Natural killer cell treated with Interleukin-12 subunit alpha and Interleukin-12 subunit beta and Interleukin-15 and Interleukin-18, amount 100 ng/mL, for 72 hours (primary cell): ENCODE results near the gene S100A16. TPM values are rescaled to one million over a fixed set of nuclear protein-coding genes. Genes with fewer than 3 reads are reported as not detected.
A peak's percentile ranks its signal among the peaks of the same experiment; 100 is the strongest.
"Not testable (repeated sequence)": the region's sequence is repeated elsewhere in the genome, so short reads cannot be mapped to it uniquely, and the experiment has no call there.

ENCODE experiments used
- ATAC-seq, 2 donors: fragments of 150-1000 bp; cut with Tn5 transposase in 1 of 2; sonication (Bioruptor Pico), chemical (Tn5 transposase) in 1 of 2; 2 replicates each; pipeline ENCODE4 v1.10.0; 2021
- DNase-seq: peaks from one replicate; pipeline ENCODE4 v3.0.0; 2022; ENCODE audit warnings: low spot score
- H3K27ac Mint-ChIP-seq, 2 donors: 1 replicate in 1 of 2; 2 replicates in 1 of 2; pipeline ENCODE4 v1.8.0; 2022; ENCODE audit warnings: mixed read lengths in 2 of 2, mild to moderate bottlenecking in 1 of 2, moderate library complexity in 1 of 2
- H3K27me3 Mint-ChIP-seq, 2 donors: 1 replicate in 1 of 2; 2 replicates in 1 of 2; pipeline ENCODE4 v1.8.0; 2022; ENCODE audit warnings: mixed read lengths in 2 of 2
- H3K36me3 Mint-ChIP-seq: one replicate; pipeline ENCODE4 v1.8.0; 2022; ENCODE audit warnings: mixed read lengths
- H3K4me1 Mint-ChIP-seq, 2 donors: 1 replicate in 1 of 2; 2 replicates in 1 of 2; pipeline ENCODE4 v1.8.0; 2022; ENCODE audit warnings: low read depth in 2 of 2, mixed read lengths in 2 of 2, mild to moderate bottlenecking in 1 of 2
- H3K4me3 Mint-ChIP-seq: one replicate; pipeline ENCODE4 v1.8.0; 2022; ENCODE audit warnings: mixed read lengths
- H3K9me3 Mint-ChIP-seq: 2 replicates; pipeline ENCODE4 v1.8.0; 2022; ENCODE audit warnings: mixed read lengths
- total RNA-seq, 2 donors: library from RNA; stranded (reverse); gene quantifications; one replicate each; pipeline ENCODE4 v1.2.3, GENCODE V29; 2022

S100A16 gene
- total RNA-seq, 2 donors from 2014 or later, result not detected

GRCh38 chr1:153566414-153567371 lies 46.2 kb downstream of the S100A16 start:
- Mint-ChIP-seq H3K27me3 (peaks cover 15 to 16% of the 10 kb centered on the region in 2 donors), H3K4me1 (peaks cover 26 to 28% of the 10 kb centered on the region in 2 donors), H3K4me3 (peak overlapping the region; percentile 55), H3K9me3 (no peaks in the 10 kb centered on the region), H3K36me3 (no peaks in the 10 kb centered on the region), H3K27ac (peak overlapping the region; percentile 91 to 93)
- DNase-seq, result peak; percentile 90
- ATAC-seq, result peak; percentile 95

GRCh38 chr1:153565529-153566374 lies 47.2 kb downstream of the S100A16 start, which contains the start of gene S100A2:
S100A2 (minus strand) TSS chr1:153565844; CDS start chr1:153563877, 1,967 bp downstream.
- H3K4me3 Mint-ChIP-seq, result peak within 1 kb of the TSS; percentile 81
- ATAC-seq, result peak; percentile 50 to 73
- peak; percentile 65 for DNase-seq
- no peaks in the 10 kb centered on the region for H3K9me3 Mint-ChIP-seq
- no peaks in the 10 kb centered on the region for H3K36me3 Mint-ChIP-seq
- H3K27me3 Mint-ChIP-seq, result peaks cover 10 to 13% of the 10 kb centered on the region in 2 donors
- peak within 1 kb of the TSS; percentile 91 to 93 for H3K27ac Mint-ChIP-seq
- peaks cover 23 to 28% of the 10 kb centered on the region in 2 donors for H3K4me1 Mint-ChIP-seq

DNA sequence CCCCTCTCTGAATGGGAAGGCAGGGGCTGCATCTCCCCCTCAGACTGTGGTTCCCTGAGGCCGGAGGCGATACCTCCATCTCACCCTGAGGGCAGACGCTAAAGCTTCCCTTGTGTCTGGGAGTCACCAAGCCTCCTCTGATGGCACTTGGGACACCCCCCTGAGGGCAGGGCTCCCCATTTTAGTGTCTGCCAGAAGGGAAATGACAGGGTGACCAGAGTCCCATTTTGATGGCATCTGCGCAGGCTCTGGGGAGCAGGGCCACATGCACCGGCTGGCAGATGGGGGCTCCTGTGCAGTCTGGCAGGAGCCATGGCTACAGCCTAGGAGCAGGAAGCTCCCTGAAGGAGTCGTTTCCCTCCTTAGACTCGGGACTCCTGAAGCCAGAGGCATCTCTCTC lies 48.9 kb downstream of the S100A16 start:
- no peak overlapping the region for H3K4me3 Mint-ChIP-seq
- H3K4me1 Mint-ChIP-seq, result peaks cover 23 to 28% of the 10 kb centered on the region in 2 donors
- no peaks in the 10 kb centered on the region for H3K9me3 Mint-ChIP-seq
- no peak overlapping the region for H3K27ac Mint-ChIP-seq
- ATAC-seq, result no peak
- H3K36me3 Mint-ChIP-seq, result no peaks in the 10 kb centered on the region
- no peak for DNase-seq
- H3K27me3 Mint-ChIP-seq, result no peaks in the 10 kb centered on the region

GRCh38 chr1:153563483-153563901 lies 49.4 kb downstream of the S100A16 start:
- ATAC-seq (no peak), DNase-seq (no peak)
- H3K9me3 Mint-ChIP-seq, result no peaks in the 10 kb centered on the region
- peaks cover 20 to 24% of the 10 kb centered on the region in 2 donors for H3K4me1 Mint-ChIP-seq
- H3K36me3 Mint-ChIP-seq, result no peaks in the 10 kb centered on the region
- no peak overlapping the region for H3K4me3 Mint-ChIP-seq
- no peak overlapping the region for H3K27ac Mint-ChIP-seq
- no peaks in the 10 kb centered on the region for H3K27me3 Mint-ChIP-seq

DNA sequence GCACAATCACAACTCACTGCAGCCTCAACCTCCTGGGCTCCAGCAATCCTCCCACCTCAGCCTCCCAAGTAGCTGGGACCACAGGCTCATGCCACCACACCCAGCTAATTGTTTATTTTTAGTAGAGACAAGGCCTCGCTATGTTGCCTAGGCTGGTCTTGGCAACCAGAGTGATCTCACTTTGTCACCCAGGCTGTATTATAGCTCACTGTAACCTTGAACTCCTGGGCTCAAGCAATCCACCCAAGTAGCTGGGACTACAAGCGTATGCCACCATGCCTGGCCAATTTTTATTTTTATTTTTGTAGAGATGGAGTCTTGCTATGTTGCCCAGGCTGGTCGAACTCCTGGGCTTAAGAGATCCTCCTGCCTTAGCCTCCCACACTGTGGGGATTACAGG lies 50.9 kb downstream of the S100A16 start:
- peaks cover 13% of the 10 kb centered on the region in 2 donors for H3K4me1 Mint-ChIP-seq
- not testable (repeated sequence) for DNase-seq, H3K9me3 Mint-ChIP-seq, H3K27me3 Mint-ChIP-seq, H3K36me3 Mint-ChIP-seq, H3K4me3 Mint-ChIP-seq, ATAC-seq, H3K27ac Mint-ChIP-seq

DNA sequence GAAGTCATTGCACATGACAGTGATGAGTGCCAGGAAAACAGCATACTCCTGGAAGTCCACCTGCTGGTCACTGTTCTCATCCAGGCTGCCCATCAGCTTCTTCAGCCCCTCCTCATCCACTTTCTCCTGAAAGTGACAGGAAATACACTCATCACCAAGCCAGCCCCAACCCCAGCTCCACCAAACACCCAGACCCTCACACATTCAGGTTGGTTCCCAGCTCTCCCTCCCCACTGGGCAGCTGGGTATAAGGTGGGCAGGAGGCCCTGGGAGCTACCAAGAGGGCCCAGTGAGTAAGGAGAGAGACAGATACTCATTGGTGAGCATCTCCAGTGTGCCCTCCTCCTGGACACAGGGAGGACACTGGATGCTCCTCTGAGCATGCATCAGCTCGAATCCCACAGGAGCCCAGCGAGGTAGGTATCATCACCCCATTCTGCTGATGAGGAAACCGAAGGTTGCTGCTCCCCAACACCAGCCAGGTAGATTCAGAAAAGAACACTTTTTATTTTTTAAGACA lies 51.4 kb downstream of the S100A16 start:
- Mint-ChIP-seq H3K27ac (no peak overlapping the region), H3K4me3 (no peak overlapping the region), H3K9me3 (no peaks in the 10 kb centered on the region), H3K36me3 (no peaks in the 10 kb centered on the region), H3K27me3 (no peaks in the 10 kb centered on the region), H3K4me1 (peaks cover 8% of the 10 kb centered on the region in 2 donors)
- no peak for DNase-seq
- no peak for ATAC-seq

DNA sequence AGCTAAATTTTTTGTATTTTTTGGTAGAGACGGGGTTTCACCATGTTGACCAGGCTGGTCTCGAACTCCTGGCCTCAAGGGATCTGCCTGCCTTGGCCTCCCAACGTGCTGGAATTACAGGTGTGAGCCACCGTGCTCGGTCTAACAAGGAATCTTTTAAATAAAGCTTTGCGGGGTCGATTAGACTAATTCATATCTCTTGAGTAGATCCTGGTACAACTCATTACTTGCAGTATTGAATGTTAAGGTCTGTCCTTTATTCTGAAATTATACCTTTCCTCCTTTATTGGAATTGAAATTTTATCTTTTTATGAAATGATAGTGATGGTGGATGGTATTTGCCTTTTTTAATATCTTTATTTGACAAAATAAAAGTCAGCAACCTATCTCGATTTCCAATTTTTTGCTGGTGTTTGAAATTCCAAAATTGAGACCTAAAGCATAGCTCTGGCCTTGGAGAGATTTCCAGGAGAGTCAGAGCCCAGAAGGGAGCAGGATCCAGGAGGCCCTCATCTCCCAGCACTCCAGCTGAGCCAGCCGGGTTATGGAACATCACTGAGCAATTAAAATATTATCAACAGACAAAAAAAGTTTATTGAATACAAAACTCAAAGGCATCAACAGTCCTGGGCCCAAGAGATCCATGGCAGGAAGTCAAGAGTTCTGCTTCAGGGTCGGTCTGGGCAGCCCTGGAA lies 52.0 kb downstream of the S100A16 start:
- no peaks in the 10 kb centered on the region for H3K9me3 Mint-ChIP-seq
- DNase-seq (no peak), ATAC-seq (no peak)
- no peaks in the 10 kb centered on the region for H3K27me3 Mint-ChIP-seq
- H3K27ac Mint-ChIP-seq, result no peak overlapping the region
- H3K4me3 Mint-ChIP-seq, result no peak overlapping the region
- no peaks in the 10 kb centered on the region for H3K36me3 Mint-ChIP-seq
- H3K4me1 Mint-ChIP-seq, result peaks cover 4% of the 10 kb centered on the region in 2 donors

DNA sequence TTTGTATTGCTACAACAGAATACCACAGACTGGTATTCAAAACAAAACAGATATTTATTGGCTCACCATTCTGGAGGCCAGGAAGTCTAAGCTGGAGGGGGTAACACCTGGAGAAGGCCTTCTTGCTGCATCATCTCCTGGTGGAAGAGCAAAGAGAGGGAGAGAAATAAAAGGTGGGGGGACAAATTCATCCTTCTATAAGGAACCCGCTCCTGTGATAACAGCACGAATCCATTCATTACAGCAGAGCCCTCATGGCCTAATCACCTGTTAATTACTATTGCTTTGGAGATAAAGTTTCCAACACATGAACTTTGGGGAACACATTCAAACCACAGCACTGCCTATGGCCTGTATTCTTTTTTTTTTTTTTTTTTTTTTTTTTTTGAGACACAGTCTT lies 52.7 kb downstream of the S100A16 start:
- Mint-ChIP-seq H3K36me3 (no peaks in the 10 kb centered on the region), H3K27ac (no peak overlapping the region), H3K9me3 (no peaks in the 10 kb centered on the region), H3K4me1 (no peaks in the 10 kb centered on the region), H3K4me3 (no peak overlapping the region), H3K27me3 (no peaks in the 10 kb centered on the region)
- ATAC-seq, result no peak
- no peak for DNase-seq

GRCh38 chr1:153557877-153558276 lies 55.1 kb downstream of the S100A16 start:
- ATAC-seq (no peak), DNase-seq (no peak)
- Mint-ChIP-seq H3K4me1 (peaks cover 0 to 4% of the 10 kb centered on the region in 2 donors), H3K27me3 (no peaks in the 10 kb centered on the region), H3K9me3 (no peaks in the 10 kb centered on the region), H3K27ac (no peak overlapping the region), H3K36me3 (no peaks in the 10 kb centered on the region), H3K4me3 (no peak overlapping the region)

Other genes starting within 250 kb of the S100A16 start
- gene S100A12, start 237.5 kb downstream of the S100A16 start, total RNA-seq, result not detected
- gene S100A8, start 222.1 kb downstream of the S100A16 start, total RNA-seq, result 1 to 10 TPM in 1 of 2 donors, not detected in 1; 1.8 TPM
- not detected for gene S100A7A, start 196.6 kb downstream of the S100A16 start, total RNA-seq
- not detected for gene S100A7, start 152.5 kb downstream of the S100A16 start, total RNA-seq
- 100 to 1,000 TPM in 1 of 2 donors, 10 to 100 TPM in 1; 90.9 to 106 TPM for gene S100A6, start 77.1 kb downstream of the S100A16 start, total RNA-seq
- gene S100A5, start 72.2 kb downstream of the S100A16 start, total RNA-seq, result not detected
- 100 to 1,000 TPM in 1 of 2 donors, 10 to 100 TPM in 1; 85.4 to 124 TPM for gene S100A4, start 67.3 kb downstream of the S100A16 start, total RNA-seq
- gene S100A3, start 63.9 kb downstream of the S100A16 start, total RNA-seq, result not detected
- under 1 TPM in 1 of 2 donors, not detected in 1; 0.48 TPM for gene S100A2, start 47.3 kb downstream of the S100A16 start, total RNA-seq
- gene S100A14, start 3.2 kb upstream of the S100A16 start, total RNA-seq, result not detected
- 10 to 100 TPM in 1 of 2 donors, 1 to 10 TPM in 1; 5.0 to 10.3 TPM for gene S100A13, start 14.4 kb upstream of the S100A16 start, total RNA-seq
- not detected for gene S100A1, start 15.3 kb upstream of the S100A16 start, total RNA-seq
- gene CHTOP, start 20.9 kb upstream of the S100A16 start, total RNA-seq, result 10 to 100 TPM; 82.1 to 96.8 TPM
- 10 to 100 TPM; 23.9 to 42.5 TPM for gene SNAPIN, start 45.6 kb upstream of the S100A16 start, total RNA-seq
- gene ILF2, start 57.9 kb upstream of the S100A16 start, total RNA-seq, result 100 to 1,000 TPM; 198 to 210 TPM
- gene NPR1, start 65.6 kb upstream of the S100A16 start, total RNA-seq, result not detected
- 10 to 100 TPM; 42.1 to 62.0 TPM for gene INTS3, start 114.9 kb upstream of the S100A16 start, total RNA-seq
- 10 to 100 TPM; 33.6 to 69.9 TPM for gene SLC27A3, start 162.3 kb upstream of the S100A16 start, total RNA-seq